GM21717 (cell line): Measurements from ENCODE around the gene KLHL9.
"Not testable (repeated sequence)": the region's sequence is repeated elsewhere in the genome, so short reads cannot be mapped to it uniquely, and the experiment has no call there.

Experiments used
- ATAC-seq: cut with Tn5 transposase; IDR thresholded peaks from one replicate; pipeline ENCODE4 v1.9.1; 2021; ENCODE audit warnings: mild to moderate bottlenecking, moderate library complexity; ENCODE audit not compliant: unreplicated experiment

The KLHL9 gene

GRCh38 chr9:21334701-21335632 lies at the start of gene KLHL9:
TSS of gene KLHL9 (minus strand) at chr9:21335404. CDS start at chr9:21334859, 545 bp downstream.
- ATAC-seq: peak; percentile 93

GRCh38 chr9:21383627-21384026 lies 48.4 kb upstream of the KLHL9 start:
- no peak for ATAC-seq

GRCh38 chr9:21381448-21382339 lies 46.5 kb upstream of the KLHL9 start:
- peak; percentile 97 for ATAC-seq

- ATAC-seq: not testable (repeated sequence)
Measured at GRCh38 chr9:21371467-21371866, 36.3 kb upstream of the KLHL9 start.

GRCh38 chr9:21367957-21368356 lies 32.8 kb upstream of the KLHL9 start, which contains the start of gene IFNA13:
TSS of gene IFNA13 (minus strand) at chr9:21368057. CDS start at chr9:21368010, 47 bp downstream.
- ATAC-seq: no peak

GRCh38 chr9:21367169-21367568 lies 32.0 kb upstream of the KLHL9 start:
- ATAC-seq: peak; percentile 81

- no peak for ATAC-seq
Measured at GRCh38 chr9:21362287-21362686, 27.1 kb upstream of the KLHL9 start.

- ATAC-seq: peak; percentile 87
Measured at GRCh38 chr9:21357479-21358460, 22.6 kb upstream of the KLHL9 start.

GRCh38 chr9:21350787-21351186 lies 15.6 kb upstream of the KLHL9 start, which contains the start of gene IFNA6:
TSS of gene IFNA6 (minus strand) at chr9:21350887. CDS start at chr9:21350887, 0 bp downstream.
- no peak for ATAC-seq

GRCh38 chr9:21348430-21348970 lies 13.3 kb upstream of the KLHL9 start:
- no peak for ATAC-seq

- ATAC-seq: no peak
Measured at GRCh38 chr9:21340735-21341134, 5.5 kb upstream of the KLHL9 start.

GRCh38 chr9:21336457-21336856 lies 1.3 kb upstream of the KLHL9 start:
- ATAC-seq: no peak

- ATAC-seq: no peak
Measured at GRCh38 chr9:21333226-21333625, 2.0 kb downstream of the KLHL9 start.

- no peak for ATAC-seq
Measured at GRCh38 chr9:21331676-21332402, 3.4 kb downstream of the KLHL9 start.

GRCh38 chr9:21326526-21327139 lies 8.6 kb downstream of the KLHL9 start:
- ATAC-seq: peak; percentile 83

GRCh38 chr9:21324047-21324446 lies 11.2 kb downstream of the KLHL9 start:
- ATAC-seq: no peak

- ATAC-seq: no peak
Measured at GRCh38 chr9:21322911-21323461, 12.2 kb downstream of the KLHL9 start.

GRCh38 chr9:21320465-21320864 lies 14.7 kb downstream of the KLHL9 start:
- no peak for ATAC-seq
